NT2/D1 (cell line): ENCODE measurements around the gene KLF3.

Experiments
- DNase-seq: peaks from one replicate; pipeline ENCODE4 v3.0.0-alpha.2; 2011; ENCODE audit warnings: low read depth, low spot score
- H3K27me3 ChIP-seq: 2 replicates; pipeline ENCODE4 v1.6.0; 2011; ENCODE audit warnings: mild to moderate bottlenecking; ENCODE audit not compliant: insufficient read length, insufficient read depth
- H3K36me3 ChIP-seq: 2 replicates; pipeline ENCODE4 v1.6.1; 2011; ENCODE audit warnings: mild to moderate bottlenecking, low read length, mixed read lengths; ENCODE audit not compliant: insufficient read depth, insufficient read length
- H3K4me1 ChIP-seq: 2 replicates; pipeline ENCODE4 v1.5.1; 2011; ENCODE audit not compliant: insufficient read depth, insufficient read length
- H3K4me3 ChIP-seq: 2 replicates; pipeline ENCODE4 v1.5.1; 2011; ENCODE audit warnings: low read depth; ENCODE audit not compliant: insufficient read length
- H3K9ac ChIP-seq: 2 replicates; pipeline ENCODE4 v1.6.0; 2011; ENCODE audit warnings: low read depth; ENCODE audit not compliant: insufficient read length
- H3K9me3 ChIP-seq: 2 replicates; pipeline ENCODE4 v1.5.1; 2011; ENCODE audit warnings: mild to moderate bottlenecking, low read length; ENCODE audit not compliant: insufficient read depth
- SUZ12 ChIP-seq: IDR thresholded peaks from 2 replicates; pipeline ENCODE4 v1.6.1; 2011; ENCODE audit not compliant: insufficient read length, insufficient read depth; ENCODE audit errors: extremely low read depth
- YY1 ChIP-seq: IDR thresholded peaks from 2 replicates; pipeline ENCODE4 v1.6.1; 2011; ENCODE audit not compliant: insufficient read length, insufficient read depth
- ZNF274 ChIP-seq: IDR thresholded peaks from 2 replicates; pipeline ENCODE4 v1.6.1; 2011; ENCODE audit warnings: mild to moderate bottlenecking, low read depth, low read length

The KLF3 gene

GRCh38 chr4:38663801-38664705 is at the start of gene KLF3:
KLF3 (plus strand) TSS chr4:38664199; CDS start chr4:38680626, 16,427 bp downstream.
- peak within 1 kb of the TSS; percentile 60 for H3K4me3 ChIP-seq
- peaks cover 2% of the 10 kb centered on the region for H3K27me3 ChIP-seq
- no peaks in the 10 kb centered on the region for H3K4me1 ChIP-seq
- no peaks in the 10 kb centered on the region; the same call in 1 of the 2 replicates for H3K9me3 ChIP-seq
- H3K9ac ChIP-seq, result peak within 1 kb of the TSS; percentile 83
- no peak for DNase-seq
- no peaks in the 10 kb centered on the region for H3K36me3 ChIP-seq
- TF ChIP-seq YY1 (no peak), SUZ12 (no peak), ZNF274 (no peak)

DNA sequence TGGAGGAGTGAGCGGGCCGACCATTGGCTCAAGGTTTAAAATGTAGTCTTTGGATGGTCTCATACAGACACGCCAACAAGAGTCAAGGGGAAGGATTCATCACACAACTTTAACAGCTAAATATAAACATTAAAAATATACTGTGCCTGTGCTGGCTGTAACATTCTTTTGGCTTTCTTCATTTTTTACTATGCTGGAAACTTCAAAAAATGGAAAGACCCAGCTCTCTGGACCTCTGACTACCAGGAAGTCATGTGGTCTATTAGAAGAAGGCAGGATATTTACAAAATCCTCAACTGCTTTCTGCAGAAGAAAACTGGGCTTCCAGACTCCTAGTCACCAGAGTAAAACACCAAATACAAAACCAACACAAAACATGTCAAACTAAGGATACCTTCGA is 49.8 kb upstream of the KLF3 start:
- Histone ChIP-seq H3K4me3 (no peak overlapping the region), H3K36me3 (no peaks in the 10 kb centered on the region), H3K4me1 (no peaks in the 10 kb centered on the region), H3K27me3 (no peaks in the 10 kb centered on the region), H3K9me3 (no peaks in the 10 kb centered on the region), H3K9ac (no peak overlapping the region)
- DNase-seq, result no peak
- TF ChIP-seq ZNF274 (no peak), SUZ12 (no peak), YY1 (no peak)

- TF ChIP-seq YY1 (no peak), ZNF274 (no peak), SUZ12 (no peak)
- H3K27me3 ChIP-seq, result no peaks in the 10 kb centered on the region
- no peak for DNase-seq
- H3K36me3 ChIP-seq, result no peaks in the 10 kb centered on the region
- no peak overlapping the region for H3K9ac ChIP-seq
- H3K4me1 ChIP-seq, result no peaks in the 10 kb centered on the region
- no peak overlapping the region for H3K4me3 ChIP-seq
- H3K9me3 ChIP-seq, result no peaks in the 10 kb centered on the region
These were observed 48.2 kb upstream of the KLF3 start for GRCh38 chr4:38615847-38616246.

DNA sequence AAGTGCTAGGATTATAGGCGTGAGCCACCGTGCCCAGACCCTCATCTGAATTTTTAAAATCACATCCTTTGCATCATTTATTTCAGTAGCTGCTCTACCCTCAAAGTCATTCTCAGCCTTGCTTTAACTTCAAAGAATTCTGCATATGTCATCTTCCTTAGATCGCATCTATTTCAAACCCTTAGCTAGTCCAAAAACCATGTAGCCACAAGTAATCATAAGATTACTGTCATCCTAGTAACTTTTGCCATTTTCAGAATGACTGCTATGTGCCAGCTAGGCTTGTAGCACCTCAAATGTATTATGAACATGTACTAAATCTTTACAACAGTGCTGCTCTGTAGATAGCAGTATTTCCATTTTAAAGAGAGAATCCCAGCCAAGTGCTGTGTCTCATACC is 45.5 kb upstream of the KLF3 start:
- Histone ChIP-seq H3K36me3 (no peaks in the 10 kb centered on the region), H3K9ac (no peak overlapping the region)
- TF ChIP-seq YY1 (no peak), SUZ12 (no peak), ZNF274 (no peak)

DNA sequence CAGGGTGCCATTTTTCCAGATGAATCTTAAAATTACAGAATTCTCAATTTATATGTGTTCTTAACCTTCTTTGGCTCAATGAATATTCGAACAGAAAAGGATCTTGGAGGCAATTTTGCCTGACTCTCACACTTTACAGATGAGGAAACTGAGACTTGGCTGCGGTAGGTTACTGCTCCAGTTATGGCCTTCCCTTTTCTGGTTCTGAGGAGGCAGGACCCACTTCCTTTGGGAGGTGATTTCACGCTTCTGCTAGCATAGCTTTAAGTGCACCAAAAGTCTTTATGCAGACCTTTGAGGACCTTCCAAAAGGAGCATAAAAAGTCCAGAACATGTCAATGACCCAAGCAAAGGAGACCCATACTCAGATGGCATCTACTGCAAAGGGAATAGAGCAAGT is 44.7 kb upstream of the KLF3 start:
- TF ChIP-seq SUZ12, result no peak
- no peak for TF ChIP-seq ZNF274
- TF ChIP-seq YY1, result no peak
- no peaks in the 10 kb centered on the region for H3K9me3 ChIP-seq
- DNase-seq, result no peak
- H3K36me3 ChIP-seq, result no peaks in the 10 kb centered on the region
- no peaks in the 10 kb centered on the region for H3K27me3 ChIP-seq
- H3K4me3 ChIP-seq, result no peak overlapping the region
- H3K9ac ChIP-seq, result no peak overlapping the region
- no peaks in the 10 kb centered on the region for H3K4me1 ChIP-seq

More for the DNA sequence above, 45.5 kb upstream of the KLF3 start:
- no peak for DNase-seq
- no peak overlapping the region for H3K4me3 ChIP-seq
- H3K27me3 ChIP-seq, result no peaks in the 10 kb centered on the region
- H3K9me3 ChIP-seq, result no peaks in the 10 kb centered on the region
- H3K4me1 ChIP-seq, result no peaks in the 10 kb centered on the region

GRCh38 chr4:38620065-38620464 is 43.9 kb upstream of the KLF3 start:
- TF ChIP-seq ZNF274 (no peak), YY1 (no peak), SUZ12 (no peak)
- no peak overlapping the region for H3K4me3 ChIP-seq
- no peaks in the 10 kb centered on the region for H3K9me3 ChIP-seq
- H3K36me3 ChIP-seq, result no peaks in the 10 kb centered on the region
- H3K9ac ChIP-seq, result no peak overlapping the region
- H3K4me1 ChIP-seq, result no peaks in the 10 kb centered on the region
- H3K27me3 ChIP-seq, result no peaks in the 10 kb centered on the region
- no peak for DNase-seq

DNA sequence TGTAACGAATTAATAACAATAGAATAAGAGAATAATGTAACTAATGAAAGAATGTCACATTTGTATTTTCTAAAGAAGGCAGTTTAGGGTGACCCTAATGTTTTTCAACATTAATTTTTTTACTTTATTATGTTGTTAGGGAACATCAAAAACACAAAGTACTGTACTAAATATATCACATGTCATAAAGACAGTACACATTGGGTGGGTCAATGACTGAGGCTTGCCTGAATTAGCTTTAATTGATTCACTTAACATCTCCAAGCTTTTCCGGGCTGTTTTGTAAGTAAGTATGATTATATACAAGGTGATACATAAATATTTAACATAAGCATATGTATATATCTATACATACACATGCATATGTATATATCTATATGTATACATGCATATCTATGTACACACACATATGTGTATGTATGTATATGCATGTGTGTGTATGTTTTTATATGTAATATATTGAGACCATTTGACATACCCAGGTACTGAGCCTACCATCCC is 43.4 kb upstream of the KLF3 start:
- TF ChIP-seq ZNF274 (no peak), YY1 (no peak)
- H3K27me3 ChIP-seq, result no peaks in the 10 kb centered on the region
- H3K4me1 ChIP-seq, result no peaks in the 10 kb centered on the region
- H3K36me3 ChIP-seq, result no peaks in the 10 kb centered on the region
- no peak overlapping the region for H3K4me3 ChIP-seq
- no peak overlapping the region for H3K9ac ChIP-seq
- no peak for DNase-seq
- no peaks in the 10 kb centered on the region for H3K9me3 ChIP-seq
